Measurements from ENCODE around the gene USP20.
"Not testable (repeated sequence)": the region's sequence is repeated elsewhere in the genome, so short reads cannot be mapped to it uniquely, and the experiment has no call there.

The USP20 gene

DNA sequence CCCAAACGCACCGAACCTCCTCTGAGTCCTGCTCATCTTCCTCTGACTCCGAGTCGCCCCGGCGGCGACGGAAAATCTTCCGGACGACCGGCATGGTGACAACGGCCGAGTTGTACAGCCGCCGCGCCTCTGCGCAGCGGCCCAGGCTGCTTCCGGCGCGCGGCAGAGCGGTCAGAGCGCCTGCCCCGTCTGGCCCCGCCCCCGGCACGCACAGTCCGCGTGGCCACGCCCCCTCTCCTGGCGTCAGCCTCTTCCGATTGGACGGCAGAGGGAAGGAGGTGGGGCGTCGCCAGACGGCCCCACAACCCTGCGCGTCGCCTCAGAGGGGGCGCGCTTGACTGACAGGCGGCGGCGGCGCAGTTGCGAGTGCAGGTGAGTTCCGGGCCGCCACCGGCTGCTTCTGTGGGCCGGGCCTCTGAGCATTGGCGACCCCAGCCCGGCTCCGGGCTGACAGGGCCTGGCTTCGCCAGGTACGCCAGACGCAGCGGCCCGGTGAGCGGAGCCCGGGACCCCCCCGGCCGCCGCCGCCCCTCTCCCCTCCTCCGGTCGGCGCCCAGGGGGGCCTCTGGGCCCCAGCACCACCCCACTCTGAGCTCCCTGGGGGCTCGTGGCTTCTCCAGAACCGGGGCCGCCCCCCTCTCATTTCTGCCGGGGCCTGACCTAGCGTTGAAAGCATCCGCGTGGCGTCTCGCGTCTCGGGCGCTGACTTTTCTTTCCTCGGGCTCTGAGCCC lies at the start of gene USP20, which contains the start of gene C9orf78:
TSS of gene USP20 (plus strand) at position 331 of the 732 bp plus-strand sequence. CDS start 17,098 bp downstream, outside the sequence.
TSS of gene C9orf78 (minus strand) at position 148 of the 732 bp plus-strand sequence. CDS start at position 94, 54 bp downstream.
- DNase-seq: peak; percentile 83

GRCh38 chr9:129785866-129786265 lies 49.4 kb upstream of the USP20 start:
- DNase-seq: no peak

GRCh38 chr9:129786481-129786880 lies 48.8 kb upstream of the USP20 start:
- no peak for DNase-seq

DNA sequence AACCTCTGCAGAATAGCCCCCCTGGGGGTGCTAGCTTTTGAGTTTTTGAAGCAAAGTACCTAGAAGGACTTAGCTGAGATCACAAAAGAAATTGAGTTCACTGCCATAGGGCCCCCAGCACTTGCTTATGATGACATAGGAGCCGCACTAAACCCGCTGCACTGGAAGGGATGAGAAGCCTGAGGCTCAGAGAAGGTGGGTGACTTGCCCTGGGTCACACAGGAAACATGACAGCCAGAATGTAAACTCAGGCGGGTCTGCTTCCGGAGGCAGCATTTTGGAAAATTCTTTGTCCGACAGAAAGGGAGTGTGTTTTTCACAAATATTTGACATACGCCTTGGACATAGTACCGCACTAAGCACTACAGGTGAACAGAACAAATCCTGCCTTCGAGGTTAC lies 40.7 kb upstream of the USP20 start:
- no peak for DNase-seq

DNA sequence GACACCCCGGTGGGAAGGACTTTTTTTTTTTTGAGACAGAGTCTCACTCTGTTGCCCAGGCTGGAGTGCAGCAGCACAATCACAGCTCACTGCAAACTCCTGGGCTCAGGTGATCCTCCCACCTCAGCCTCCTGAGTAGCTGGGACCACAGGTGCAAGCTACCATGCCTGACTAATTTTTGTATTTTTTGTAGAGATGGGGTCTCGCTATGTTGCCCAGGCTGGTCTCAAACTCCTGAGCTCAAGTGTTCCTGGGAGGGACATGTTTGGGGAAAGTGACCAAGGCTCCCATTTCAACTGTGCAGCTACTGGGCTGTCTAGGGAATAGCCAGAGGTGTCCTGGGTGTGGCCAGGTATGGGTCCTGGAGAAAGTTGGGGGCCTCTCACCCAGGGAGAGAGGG lies 39.2 kb upstream of the USP20 start:
- not testable (repeated sequence) for DNase-seq

DNA sequence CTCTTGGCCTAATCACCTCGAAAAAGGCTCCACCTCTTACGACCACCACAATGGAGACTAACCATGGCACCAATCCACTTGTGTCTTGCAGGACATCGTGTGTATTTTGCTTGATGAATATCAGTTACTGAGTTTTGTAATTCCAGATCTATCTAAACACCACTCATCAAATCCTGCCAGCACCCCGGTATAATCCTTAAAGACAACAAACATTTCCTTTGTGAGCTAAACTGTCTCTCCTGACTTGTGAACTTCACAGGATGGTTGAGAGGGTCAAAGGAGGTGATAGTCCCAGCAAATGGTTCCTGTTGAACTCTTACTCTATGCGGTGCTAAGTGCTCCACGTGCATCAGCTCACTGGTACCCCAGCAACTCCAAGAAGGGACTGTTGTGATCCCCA lies 36.3 kb upstream of the USP20 start:
- no peak for DNase-seq

GRCh38 chr9:129801504-129801903 lies 33.8 kb upstream of the USP20 start:
- no peak for DNase-seq

GRCh38 chr9:129802833-129803675 lies 32.2 kb upstream of the USP20 start, which contains the start of gene TOR1B:
Gene TOR1B, plus strand, starts transcription at chr9:129803184. Its CDS starts 29 bp downstream, at chr9:129803213.
- DNase-seq: peak; percentile 76

- no peak for DNase-seq
Measured at GRCh38 chr9:129803676-129804060, 31.6 kb upstream of the USP20 start.

- no peak for DNase-seq
Measured at GRCh38 chr9:129806061-129806460, 29.2 kb upstream of the USP20 start.

GRCh38 chr9:129809346-129809745 lies 25.9 kb upstream of the USP20 start:
- no peak for DNase-seq

GRCh38 chr9:129810116-129810515 lies 25.1 kb upstream of the USP20 start:
- no peak for DNase-seq

DNA sequence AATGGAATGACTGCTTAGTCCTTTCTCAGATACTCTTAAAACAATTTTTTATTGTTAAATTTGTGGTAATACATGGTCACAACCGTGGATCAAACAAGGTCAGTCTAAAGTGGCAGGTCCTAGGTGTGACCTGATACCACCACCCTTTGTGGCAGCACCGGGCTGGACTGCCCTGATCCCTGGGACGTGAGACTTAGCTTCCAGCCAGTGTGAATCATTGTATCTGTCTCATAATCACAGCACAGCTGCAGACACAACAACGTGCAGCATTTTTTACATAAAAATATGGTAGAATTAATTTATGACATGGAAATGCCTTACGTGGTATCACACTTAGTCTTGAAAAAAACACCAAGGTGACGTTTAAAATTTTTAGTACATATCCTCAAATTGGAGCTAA lies 24.5 kb upstream of the USP20 start:
- no peak for DNase-seq

DNA sequence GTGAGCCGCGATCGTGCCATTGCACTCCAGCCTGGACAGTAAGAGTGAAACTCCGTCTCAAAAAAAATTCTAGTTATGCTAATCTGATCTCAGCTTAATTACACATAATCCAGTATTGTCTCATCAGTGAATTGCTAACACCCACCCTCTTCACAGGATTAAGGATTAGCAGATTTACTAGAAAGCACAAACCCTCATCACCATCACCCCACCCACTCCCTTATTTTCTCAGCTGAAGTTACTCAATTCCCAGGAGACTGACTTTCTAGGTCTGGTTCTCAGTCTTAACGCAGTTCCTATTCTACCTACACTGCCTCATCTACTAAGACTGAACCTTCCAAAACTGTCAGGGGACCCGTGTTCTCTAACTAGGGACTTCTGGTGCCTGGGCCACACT lies 23.3 kb upstream of the USP20 start:
- DNase-seq: no peak

DNA sequence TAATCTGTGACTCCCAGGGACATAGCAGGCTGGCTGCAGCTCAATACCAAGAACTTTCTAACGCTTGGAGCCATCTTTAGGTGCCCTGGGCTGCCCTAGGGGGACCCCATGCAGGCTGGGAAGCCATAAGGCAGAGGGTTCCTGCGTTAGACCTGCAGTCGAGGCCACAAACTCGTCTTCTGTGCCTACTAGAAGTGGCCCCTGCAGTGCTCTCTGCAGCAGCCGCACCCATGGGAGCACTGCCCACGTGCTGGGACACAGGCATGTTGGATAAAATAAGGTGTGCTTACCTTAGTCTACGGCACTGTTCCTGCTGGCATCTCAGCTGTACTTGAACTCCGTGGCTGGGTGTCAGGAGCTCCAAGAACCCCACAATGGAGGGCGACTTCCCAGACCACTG lies 22.9 kb upstream of the USP20 start:
- DNase-seq: no peak

DNA sequence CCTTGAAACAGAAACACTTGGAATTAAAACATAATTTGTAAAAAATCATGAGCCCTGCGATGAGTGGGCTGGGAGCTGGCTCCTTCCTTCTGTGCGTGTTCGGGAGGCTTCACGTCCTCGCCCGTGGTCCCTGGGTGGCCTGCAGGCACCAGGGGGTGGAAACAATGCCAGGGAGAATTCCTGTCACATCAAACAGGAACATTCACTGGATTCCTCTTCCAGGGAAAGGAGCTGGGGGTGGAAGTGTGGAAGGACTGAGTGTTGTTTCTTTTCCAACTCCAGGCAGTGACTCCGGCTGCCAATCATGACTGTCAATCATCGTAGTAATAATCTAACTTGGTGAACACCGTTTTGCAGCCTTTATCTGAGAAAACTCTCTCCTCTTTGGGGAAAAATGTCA lies 21.6 kb upstream of the USP20 start:
- DNase-seq: no peak

GRCh38 chr9:129814432-129815223 lies 20.6 kb upstream of the USP20 start:
- DNase-seq: no peak

DNA sequence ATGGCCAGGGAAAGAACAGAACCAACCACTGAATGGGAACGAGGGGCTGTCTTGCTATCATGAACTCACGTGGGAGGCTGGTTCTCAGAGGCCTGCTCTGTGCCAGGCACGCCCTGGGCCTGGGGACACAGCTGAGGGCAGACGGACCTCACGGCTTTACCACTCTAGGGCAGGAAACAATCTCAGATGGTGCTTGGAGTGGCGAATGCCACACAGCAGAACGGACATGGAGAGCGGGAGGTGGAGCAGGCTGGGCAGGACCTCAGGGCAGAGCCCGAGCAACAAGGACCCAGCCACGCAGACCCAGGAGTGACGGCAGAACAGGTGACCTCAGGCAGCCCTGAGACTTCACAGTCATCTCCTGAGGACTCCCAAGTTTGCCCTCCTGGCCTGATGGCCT lies 20.0 kb upstream of the USP20 start:
- no peak for DNase-seq

DNA sequence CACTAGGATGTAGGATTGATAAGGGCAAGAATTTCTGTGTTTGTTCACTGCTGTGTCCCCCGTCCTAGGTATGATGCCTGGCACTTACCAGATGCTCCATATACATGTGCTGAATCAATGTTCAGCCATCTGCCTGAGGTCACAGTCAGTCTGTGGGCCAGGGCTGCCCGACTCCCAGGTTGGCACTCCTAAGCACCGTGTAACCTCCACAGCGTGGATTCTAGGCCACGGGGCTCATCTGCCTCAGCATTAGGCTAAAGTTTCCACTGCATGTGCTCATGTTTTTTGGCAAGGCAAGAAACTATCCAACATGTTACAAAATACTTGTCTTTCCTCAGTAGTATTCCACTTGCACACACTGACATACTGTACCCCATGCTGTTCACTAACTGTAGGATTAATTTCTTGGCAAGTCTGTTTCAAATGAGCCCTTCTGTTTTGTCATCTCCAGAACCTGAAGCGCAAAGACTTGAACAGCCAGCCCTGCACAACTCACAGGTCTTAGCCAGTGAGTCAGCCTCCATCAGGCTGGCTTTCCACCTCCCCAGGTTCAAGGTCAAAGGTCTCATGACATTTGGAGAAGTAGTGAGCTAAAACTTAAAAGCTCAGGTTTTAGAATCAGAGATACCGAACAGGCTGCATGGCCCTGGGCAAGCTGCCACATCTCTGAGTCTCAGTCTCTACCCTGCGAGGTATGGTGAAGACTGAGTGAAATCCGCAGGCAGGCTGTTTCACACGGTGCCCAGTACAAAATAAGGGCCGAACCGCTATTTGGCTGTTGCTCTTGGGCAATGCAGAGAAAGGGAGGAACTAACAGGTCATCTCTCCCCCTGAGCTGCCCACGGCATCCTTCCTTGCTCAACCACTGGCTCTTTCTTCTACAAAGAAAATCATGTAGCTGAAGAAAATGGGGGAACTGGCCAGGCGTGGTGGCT lies 18.5 kb upstream of the USP20 start:
- no peak for DNase-seq

- DNase-seq: no peak
Measured at GRCh38 chr9:129822898-129823541, 12.2 kb upstream of the USP20 start.

DNA sequence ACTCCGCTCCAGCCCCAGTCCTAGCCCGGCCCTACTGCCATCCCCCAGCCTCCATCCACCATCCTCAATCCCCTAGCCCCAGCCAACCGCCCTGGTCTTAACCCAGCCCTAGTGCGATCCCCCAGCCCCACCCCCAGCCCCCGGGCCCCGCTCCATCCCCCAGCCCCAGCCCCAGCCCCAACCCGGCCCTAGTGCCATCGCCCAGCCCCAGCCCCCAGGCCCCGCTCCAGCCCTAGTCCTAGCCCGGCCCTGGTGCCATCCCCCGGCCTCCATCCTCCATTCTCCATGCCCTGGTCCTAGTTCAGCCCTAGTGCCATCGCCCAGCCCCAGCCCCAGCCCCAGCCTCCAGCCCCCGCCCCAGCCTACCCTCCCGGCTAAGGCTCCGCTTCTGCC lies 11.7 kb upstream of the USP20 start:
- DNase-seq: no peak

Data from DMS 273 treated with DMSO at 0.1 percent for 48 hours (cell line).